Smooth muscle cell of the brain vasculature (primary cell): ENCODE measurements around the gene APBB1IP.
"Not testable (repeated sequence)": the region's sequence is repeated elsewhere in the genome, so short reads cannot be mapped to it uniquely, and the experiment has no call there.

ENCODE experiments used
- DNase-seq: peaks from one replicate; pipeline ENCODE4 v3.0.0-alpha.2; 2012; ENCODE audit warnings: low read depth, low spot score

Gene APBB1IP

GRCh38 chr10:26556748-26557640, 118.9 kb downstream of the APBB1IP start:
- DNase-seq: no peak

GRCh38 chr10:26557641-26558014, 119.5 kb downstream of the APBB1IP start:
- no peak for DNase-seq

GRCh38 chr10:26566525-26567350, 128.6 kb downstream of the APBB1IP start:
- DNase-seq: no peak

- DNase-seq: no peak
Measured at GRCh38 chr10:26567351-26567721, 129.2 kb downstream of the APBB1IP start.

- DNase-seq: no peak
Measured at GRCh38 chr10:26571655-26572054, 133.5 kb downstream of the APBB1IP start.

- DNase-seq: no peak
Measured at GRCh38 chr10:26573674-26574073, 135.5 kb downstream of the APBB1IP start.

GRCh38 chr10:26574783-26575182, 136.6 kb downstream of the APBB1IP start:
- DNase-seq: no peak

GRCh38 chr10:26578371-26578770, 140.2 kb downstream of the APBB1IP start:
- DNase-seq: not testable (repeated sequence)

- DNase-seq: no peak
Measured at GRCh38 chr10:26579256-26580063, 141.3 kb downstream of the APBB1IP start.

GRCh38 chr10:26586211-26586610, 148.1 kb downstream of the APBB1IP start:
- DNase-seq: no peak

- no peak for DNase-seq
Measured at GRCh38 chr10:26588611-26589010, 150.5 kb downstream of the APBB1IP start.

- DNase-seq: not testable (repeated sequence)
Measured at GRCh38 chr10:26589813-26590212, 151.7 kb downstream of the APBB1IP start.

- no peak for DNase-seq
Measured at GRCh38 chr10:26593896-26594295, 155.8 kb downstream of the APBB1IP start.

- DNase-seq: not testable (repeated sequence)
Measured at GRCh38 chr10:26603283-26603682, 165.1 kb downstream of the APBB1IP start.

GRCh38 chr10:26604320-26605093, 166.4 kb downstream of the APBB1IP start:
- not testable (repeated sequence) for DNase-seq

- DNase-seq: not testable (repeated sequence)
Measured at GRCh38 chr10:26606389-26606877, 168.3 kb downstream of the APBB1IP start.

- no peak for DNase-seq
Measured at GRCh38 chr10:26612151-26612915, 174.2 kb downstream of the APBB1IP start.
